ENCODE data around the gene TRIM22.
"Not testable (repeated sequence)": the region's sequence is repeated elsewhere in the genome, so short reads cannot be mapped to it uniquely, and the experiment has no call there.

DNA sequence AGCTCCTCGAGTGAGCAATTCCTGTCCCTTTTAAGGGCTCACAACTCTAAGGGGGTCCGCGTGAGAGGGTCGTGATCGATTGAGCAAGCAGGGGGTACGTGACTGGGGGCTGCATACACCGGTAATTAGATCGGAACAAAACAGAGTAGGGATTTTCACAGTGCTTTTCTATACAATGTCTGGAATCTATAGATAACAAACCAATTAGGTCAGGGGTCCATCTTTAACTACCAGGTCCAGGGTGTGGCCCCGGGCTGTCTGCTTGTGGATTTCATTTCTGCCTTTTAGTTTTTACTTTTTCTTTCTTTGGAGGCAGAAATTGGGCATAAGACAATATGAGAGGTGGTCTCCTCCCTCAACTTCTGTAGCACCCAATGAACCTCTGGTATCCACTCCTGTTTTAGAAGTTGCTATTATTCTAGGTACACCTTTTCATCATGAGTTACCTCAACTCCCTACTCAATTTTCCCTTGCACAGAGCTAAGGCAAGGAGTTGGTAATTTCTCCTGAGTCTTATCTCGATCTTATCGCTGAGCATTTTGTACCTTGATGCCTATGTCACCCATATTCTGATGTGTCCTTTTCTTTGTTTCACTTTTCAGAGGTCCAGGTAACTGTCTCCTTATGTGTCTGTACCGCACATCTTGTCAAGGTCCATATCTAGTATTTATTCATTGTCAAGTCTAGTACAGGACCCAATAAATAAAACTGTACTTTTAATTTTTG is 1.8 kb downstream of the TRIM22 start:
- TF ChIP-seq POLR2A (IDR thresholded peaks at IDR 0.05; ENCODE audit: low read length); GATA1 (IDR thresholded peaks at IDR 0.05; ENCODE audit: low read depth, low read length): not testable (repeated sequence)

All from erythroblast (primary cell).